Left colon (tissue), 2 donors: ENCODE data around the gene PLCD3. TPM values are rescaled to one million over a fixed set of nuclear protein-coding genes. Genes with fewer than 3 reads are reported as not detected.

Source experiments
- ATAC-seq: fragments of 200-7000 bp; cut with Tn5 transposase; one replicate; pipeline ENCODE4 v1.9.1; 2020; ENCODE audit warnings: mild to moderate bottlenecking, moderate library complexity
- DNase-seq, 2 donors: peaks; one replicate each; pipeline ENCODE4 v3.0.0-alpha.2; 2020
- intact Hi-C, 2 donors: fragments of 100-400 bp; cut with DNase I in 1 of 2; cut with micrococcal nuclease in 1 of 2; formaldehyde crosslinking; loops; one replicate each; pipeline versions ENCODE4 v1.11.2 to v1.14.0; 2022; cut with DNase I, micrococcal nuclease
- long read RNA-seq: library from polyadenylated mRNA; unstranded; transcript quantifications from one replicate; pipeline ENCODE4 v2.0.0, GENCODE V29; 2021
- total RNA-seq, 2 donors: library from RNA; stranded (reverse); fragmentation: NEBNext Ultra II Directional; extraction: Animal tissue kit (Norgen Biotek cat#: 25700); gene quantifications; one replicate each; pipeline ENCODE4 v1.2.1, GENCODE V29; 2021
- donor health status: DM: no; HTN: no; CAD: no.
- donor health status: DM: yes; HTN: yes; CAD: no.

PLCD3 gene, protein sequence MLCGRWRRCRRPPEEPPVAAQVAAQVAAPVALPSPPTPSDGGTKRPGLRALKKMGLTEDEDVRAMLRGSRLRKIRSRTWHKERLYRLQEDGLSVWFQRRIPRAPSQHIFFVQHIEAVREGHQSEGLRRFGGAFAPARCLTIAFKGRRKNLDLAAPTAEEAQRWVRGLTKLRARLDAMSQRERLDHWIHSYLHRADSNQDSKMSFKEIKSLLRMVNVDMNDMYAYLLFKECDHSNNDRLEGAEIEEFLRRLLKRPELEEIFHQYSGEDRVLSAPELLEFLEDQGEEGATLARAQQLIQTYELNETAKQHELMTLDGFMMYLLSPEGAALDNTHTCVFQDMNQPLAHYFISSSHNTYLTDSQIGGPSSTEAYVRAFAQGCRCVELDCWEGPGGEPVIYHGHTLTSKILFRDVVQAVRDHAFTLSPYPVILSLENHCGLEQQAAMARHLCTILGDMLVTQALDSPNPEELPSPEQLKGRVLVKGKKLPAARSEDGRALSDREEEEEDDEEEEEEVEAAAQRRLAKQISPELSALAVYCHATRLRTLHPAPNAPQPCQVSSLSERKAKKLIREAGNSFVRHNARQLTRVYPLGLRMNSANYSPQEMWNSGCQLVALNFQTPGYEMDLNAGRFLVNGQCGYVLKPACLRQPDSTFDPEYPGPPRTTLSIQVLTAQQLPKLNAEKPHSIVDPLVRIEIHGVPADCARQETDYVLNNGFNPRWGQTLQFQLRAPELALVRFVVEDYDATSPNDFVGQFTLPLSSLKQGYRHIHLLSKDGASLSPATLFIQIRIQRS
- 100 to 1,000 TPM; 335 to 566 TPM for total RNA-seq
- long read RNA-seq, full-length matches to known transcripts, result 41 of 152 reads
- long read RNA-seq, partial matches to known transcripts, result 101 of 152 reads
- long read RNA-seq, other reads (novel, unspliced or antisense), result 10 of 152 reads

DNA sequence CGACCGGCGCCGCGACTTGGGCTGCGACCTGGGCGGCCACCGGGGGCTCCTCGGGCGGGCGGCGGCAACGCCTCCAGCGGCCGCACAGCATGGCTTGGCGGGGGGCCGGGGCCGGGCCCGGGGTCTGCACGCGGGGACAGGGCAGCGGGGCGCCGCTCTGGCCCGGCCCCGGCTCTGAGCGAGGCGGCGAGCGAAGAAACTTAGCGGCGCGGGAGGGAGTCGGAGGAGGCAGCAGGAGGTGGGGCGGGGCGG, at the start of gene PLCD3:
PLCD3 (minus strand) TSS at position 196 of the 252 bp plus-strand sequence; CDS start at position 91, 105 bp downstream.
- no peak for ATAC-seq
- DNase-seq, result peak in 1 of 2 donors; percentile 74
- intact Hi-C loops, result loop anchor here in 1 of 2 donors (10.0 kb wide), 1 partner anchor 63 kb away; no protein-coding TSS in a partner anchor

DNA sequence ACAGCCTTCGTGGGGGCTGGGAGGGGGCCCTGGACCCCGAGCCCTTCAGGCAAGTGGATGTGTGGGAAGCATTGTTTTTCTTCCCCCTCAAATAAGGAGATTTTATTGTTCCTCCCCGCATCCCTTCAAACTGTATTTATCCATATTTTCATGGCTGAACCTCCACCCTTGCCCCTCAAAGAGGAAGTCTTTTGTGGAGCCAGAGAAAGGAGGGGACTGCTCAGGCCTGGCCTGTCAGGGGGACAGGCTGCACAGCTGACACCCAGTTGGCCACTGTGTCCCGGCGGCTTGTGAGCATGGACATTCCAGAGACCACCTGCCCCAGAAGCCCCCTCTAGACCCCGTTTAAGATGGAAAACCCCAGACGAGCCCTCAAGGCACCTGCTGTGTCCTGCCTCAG, 45.2 kb upstream of the PLCD3 start:
- no peak for ATAC-seq
- DNase-seq, result no peak
- intact Hi-C loops, result no loop called here

DNA sequence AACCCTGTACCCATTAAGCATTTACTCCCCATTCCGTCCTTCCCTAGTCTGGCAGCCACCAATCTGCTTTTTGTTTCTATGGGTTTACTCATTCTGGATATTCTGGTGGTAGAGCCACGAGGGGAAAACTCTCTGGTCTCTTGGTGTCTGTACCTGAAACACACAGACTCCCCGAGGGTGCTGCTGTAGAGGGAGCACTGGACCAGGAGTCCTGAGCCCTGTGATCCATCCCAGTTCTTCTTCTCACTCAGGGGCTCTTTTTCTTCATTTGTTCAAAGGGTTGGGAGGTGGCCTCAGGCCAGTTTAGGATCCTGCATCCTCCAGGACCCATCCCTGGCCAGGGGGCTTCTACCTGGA, 43.4 kb upstream of the PLCD3 start:
- DNase-seq, result no peak
- intact Hi-C loops, result no loop called here
- ATAC-seq, result no peak

DNA sequence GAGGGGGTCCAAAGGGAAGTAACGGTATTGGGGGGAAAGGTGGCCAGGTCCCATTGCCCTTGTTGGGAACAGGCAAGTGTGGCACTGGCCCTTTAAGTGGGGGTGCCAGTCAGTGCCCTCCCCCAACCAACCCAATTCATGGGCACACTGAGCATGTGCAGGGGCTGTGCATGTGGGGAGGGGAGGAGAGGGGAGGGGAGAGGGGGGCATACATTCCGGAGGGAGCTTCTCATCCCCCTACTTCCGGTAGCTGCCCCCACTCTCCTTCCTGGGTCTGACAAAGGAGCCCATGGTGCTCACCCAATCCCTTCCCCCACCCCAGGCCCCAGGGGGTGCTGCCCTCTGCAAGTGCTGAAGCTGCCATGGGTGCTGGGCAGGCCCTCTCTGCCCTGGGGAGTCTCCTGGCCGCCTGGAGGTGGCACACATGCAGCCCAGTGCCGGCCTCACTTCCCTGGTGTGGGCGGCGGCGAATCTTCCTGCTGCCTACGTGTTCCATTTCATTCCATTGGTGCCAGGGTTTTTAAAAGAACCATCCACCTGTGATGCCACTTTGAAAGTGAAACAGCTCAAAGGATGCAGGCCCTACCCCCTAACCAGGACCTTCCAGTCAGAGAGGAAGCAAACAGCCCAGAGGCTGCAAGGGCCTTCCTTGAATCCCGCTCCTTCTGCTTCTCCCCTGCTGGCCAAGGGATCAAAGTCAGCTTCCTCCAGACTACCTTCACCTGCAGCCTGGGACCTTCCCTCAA, 40.4 kb upstream of the PLCD3 start:
- intact Hi-C loops, result no loop called here
- ATAC-seq (peak; percentile 73), DNase-seq (peak; percentile 71 to 81)

DNA sequence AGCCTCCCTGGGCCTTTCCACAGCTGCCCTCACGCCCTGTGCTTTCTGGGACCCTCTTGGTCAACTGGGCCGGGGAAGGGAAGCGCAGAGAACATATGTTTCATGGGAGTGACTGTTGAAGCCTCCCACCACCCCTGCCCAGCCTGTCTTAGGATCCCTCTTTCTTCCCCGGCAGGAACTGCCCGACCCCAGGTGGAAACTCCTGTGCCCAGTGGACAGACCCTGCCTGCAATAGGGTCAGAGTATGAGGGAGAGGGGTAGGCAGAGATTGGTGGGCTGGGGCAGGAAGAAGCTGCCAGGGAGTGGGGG, 39.9 kb upstream of the PLCD3 start:
- DNase-seq (no peak), ATAC-seq (no peak)
- intact Hi-C loops, result no loop called here

DNA sequence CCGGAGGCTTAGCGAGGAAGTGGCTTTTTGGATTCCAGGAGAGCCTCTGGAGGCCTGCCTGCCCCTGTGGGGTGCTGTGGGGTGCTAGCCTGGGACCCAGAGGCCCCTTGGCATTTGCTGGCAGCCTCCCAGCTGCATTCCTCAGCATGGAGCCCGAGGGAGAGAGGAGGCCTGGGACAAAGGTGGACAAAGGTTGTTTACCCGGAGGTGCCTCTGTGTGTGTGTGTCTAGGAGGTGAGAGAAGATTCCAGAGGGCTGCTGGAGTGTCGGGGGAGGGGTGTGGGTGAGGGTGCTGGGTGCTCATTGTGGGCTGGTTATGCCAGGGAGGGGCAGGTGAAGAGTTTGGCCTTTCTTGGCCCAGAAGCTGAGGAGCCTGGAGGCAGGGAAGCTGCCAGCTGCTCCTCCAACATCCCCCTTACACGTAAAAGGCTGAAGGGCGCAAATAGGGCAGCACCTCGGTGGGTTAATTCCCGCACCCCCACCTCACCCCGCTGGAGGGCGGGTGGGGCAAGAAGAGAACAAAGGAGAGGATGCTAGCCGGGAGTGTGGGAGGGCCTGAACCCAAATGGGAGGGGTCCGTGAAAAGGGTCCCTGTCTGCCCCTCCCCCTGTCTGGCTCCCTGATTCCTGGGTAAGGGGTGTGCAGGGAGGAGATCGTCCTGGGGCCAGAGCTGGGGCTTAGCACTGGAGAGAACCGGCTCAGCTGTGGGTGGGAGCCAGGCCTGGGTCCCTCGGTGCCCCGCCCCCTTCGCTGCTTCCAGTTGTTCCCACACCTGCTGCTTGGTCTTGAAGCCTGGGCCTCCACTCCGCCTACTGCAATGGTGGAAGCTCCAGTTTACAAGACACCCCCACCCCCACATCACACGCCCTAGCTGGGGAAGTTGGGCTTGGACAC, 39.3 kb upstream of the PLCD3 start:
- peak; percentile 62 to 66 for DNase-seq
- peak; percentile 65 for ATAC-seq
- intact Hi-C loops, result no loop called here

DNA sequence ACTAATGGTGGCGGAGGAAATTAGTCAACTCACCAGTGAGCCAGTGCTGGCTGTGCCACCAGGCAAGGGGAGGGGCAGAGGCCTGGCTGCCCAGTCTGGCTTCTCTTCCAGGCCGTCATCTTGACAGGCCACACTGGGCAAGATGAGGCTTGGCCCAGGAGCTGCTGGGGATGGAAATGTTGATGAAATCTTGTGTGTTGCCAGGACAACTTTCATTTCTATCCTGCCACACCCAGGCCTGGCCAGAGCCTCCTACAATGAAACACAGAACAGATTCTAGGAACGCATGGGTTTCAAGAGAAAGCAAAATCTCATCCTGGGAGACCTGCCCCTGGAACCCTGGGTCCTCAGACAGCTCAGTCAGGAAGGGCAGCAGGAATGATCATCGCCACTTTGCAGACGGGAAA, 38.6 kb upstream of the PLCD3 start:
- ATAC-seq (peak; percentile 24), DNase-seq (peak; percentile 40 to 64)
- intact Hi-C loops, result no loop called here

DNA sequence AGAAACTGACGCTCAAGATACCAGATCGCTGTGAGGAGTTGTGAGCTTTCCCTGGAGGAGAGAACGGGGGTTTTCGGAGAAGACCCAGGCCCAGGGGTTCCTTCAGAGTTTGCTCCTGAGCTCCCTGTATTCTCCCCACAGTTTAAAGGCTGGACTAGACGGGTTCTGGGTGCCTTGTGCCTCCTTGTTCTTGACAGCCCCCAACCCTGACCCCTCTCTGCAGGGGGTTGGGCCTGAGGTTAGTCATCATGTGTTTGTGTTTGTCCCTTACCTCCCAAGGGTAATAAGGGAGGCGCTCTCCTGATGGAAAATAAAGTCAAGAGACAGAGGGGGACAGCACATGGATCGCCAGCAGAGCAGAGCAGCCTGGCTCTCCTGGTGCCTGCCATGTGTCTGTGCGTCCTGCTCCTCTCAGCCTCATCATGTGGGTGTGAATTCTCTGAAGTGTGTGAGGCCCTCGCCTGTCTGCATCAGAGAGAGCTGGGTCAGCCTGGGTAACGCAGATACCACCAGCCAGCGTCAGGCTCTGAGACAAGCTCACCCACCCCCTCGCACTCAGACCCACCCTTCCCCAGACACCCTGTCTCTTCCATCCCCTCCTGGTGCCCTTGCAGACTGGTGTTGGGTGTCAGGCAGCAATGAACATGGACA, 38.1 kb upstream of the PLCD3 start:
- intact Hi-C loops, result no loop called here
- ATAC-seq (no peak), DNase-seq (no peak)

- no peak for ATAC-seq
- no peak for DNase-seq
- intact Hi-C loops, result no loop called here
Observed at GRCh38 chr17:45168991-45169752, 36.9 kb upstream of the PLCD3 start.

- intact Hi-C loops, result no loop called here
- ATAC-seq (no peak), DNase-seq (no peak)
Observed at GRCh38 chr17:45164734-45165269, 32.5 kb upstream of the PLCD3 start.

DNA sequence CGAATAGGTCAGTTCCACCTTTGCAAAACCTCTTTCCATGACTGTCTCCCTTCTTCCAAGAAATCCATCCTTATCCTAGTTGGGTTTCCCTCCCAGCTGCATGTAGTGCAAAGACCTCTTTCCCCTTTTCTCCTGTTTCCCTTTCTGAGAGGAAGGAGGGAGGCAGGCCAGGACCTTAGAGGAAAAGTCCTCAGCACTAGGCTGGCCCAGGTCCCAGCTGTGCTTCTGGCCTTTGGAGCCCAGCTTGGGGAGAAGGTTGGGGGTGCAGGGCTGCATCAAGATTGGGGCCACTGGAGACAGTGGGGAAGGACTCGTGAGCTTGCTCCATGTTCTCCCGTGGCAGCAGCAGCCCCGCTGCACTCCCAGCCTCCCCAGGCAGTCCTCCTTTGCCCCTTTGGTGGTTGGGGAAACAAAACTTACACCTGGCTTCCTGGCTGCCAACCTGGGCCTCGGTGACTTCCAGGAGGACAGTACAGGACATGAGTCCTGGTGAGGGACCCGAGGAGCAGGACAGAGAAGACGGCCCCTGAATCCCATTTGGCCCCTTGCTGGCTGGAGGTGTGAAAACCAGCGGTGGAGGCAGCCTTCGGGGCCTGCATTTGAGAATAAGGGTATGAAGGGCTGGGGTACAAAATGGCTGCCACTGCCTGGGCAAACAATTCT, 29.8 kb upstream of the PLCD3 start:
- DNase-seq, result peak; percentile 41 to 43
- no peak for ATAC-seq
- intact Hi-C loops, result no loop called here

DNA sequence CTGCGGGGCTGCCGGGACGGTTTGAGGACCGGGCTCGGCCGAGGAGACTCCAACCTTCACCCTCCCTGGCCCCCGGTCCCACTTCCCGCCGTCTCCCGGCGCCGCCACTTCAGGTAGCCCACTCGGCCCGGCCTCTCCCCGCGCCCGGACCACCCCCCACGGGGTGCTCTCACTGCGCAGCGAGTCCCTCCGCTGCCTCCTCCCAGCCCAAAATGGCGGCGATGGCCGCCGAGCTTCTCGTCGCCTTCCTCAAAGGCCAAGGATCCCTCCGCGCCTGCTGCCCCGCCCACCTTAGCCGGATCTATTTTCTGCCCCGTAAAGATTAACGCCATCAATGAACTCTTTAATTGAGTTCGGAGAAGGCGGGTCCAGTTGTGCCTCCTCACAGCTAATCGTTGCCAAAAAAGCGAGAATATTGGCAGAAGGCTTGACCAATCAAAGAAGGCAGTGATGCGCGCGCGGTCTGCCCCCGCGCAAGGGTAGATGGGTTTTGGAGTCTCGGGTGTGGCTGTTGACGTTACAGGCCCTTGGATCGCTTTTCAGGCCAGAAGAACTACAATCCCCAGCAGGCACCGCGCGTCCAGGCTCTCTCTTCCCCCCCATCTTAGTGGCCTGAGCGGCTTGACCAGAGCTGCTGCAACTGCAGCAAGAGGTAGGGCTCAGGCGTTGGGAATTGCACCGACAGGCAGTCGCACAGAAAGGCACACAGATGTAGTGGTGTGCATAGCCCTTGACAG, 29.1 kb upstream of the PLCD3 start, which contains the start of gene HEXIM2:
HEXIM2 (plus strand) TSS at position 588 of the 737 bp plus-strand sequence. CDS start 919 bp downstream, outside the sequence.
- peak; percentile 98 for DNase-seq
- peak; percentile 87 for ATAC-seq
- intact Hi-C loops, result no loop called here

- DNase-seq (peak; percentile 66 to 78), ATAC-seq (peak; percentile 57)
- intact Hi-C loops, result no loop called here
Observed at GRCh38 chr17:45160447-45161287, 28.4 kb upstream of the PLCD3 start.

GRCh38 chr17:45156242-45156641, 23.9 kb upstream of the PLCD3 start:
- intact Hi-C loops, result no loop called here
- ATAC-seq (no peak), DNase-seq (no peak)

- intact Hi-C loops, result no loop called here
- DNase-seq (no peak), ATAC-seq (no peak)
Observed at GRCh38 chr17:45155483-45155882, 23.2 kb upstream of the PLCD3 start.
